A673 (cell line): ENCODE data around the gene MAP2K6. TPM values are rescaled to one million over a fixed set of nuclear protein-coding genes. Genes with fewer than 3 reads are reported as not detected.

Source experiments
- BruUV-seq: library from RNA; stranded (reverse); fragments of 400-500 nt; replicated peaks from 2 replicates; lab custom pipeline; 2021; lab: Mats Ljungman, UMichigan
- CTCF ChIA-PET: fragments of 300-600 bp; sonication (Branson Sonifier 250); formaldehyde crosslinking; loops from one replicate; lab custom pipeline; 2022; ENCODE audit warnings: antibody characterized with exemption; lab: Charles Lee
- POLR2A ChIA-PET: fragments of 300-600 bp; sonication (Branson Sonifier 250); formaldehyde crosslinking; loops from one replicate; lab custom pipeline; 2022; ENCODE audit warnings: antibody characterized with exemption; ENCODE audit not compliant: low non-redundant PET; lab: Charles Lee
- DNase-seq: peaks from one replicate; pipeline ENCODE4 v3.0.0-alpha.2; 2015; ENCODE audit warnings: low spot score
- H3K27ac ChIP-seq: fragments of 200-600 bp; sonication (generic); 2 replicates; pipeline ENCODE4 v1.5.1; 2016; ENCODE audit warnings: mixed run types, low read depth, mild to moderate bottlenecking, mixed read lengths, antibody characterized with exemption, low read length; ENCODE audit not compliant: poor library complexity, severe bottlenecking
- H3K27me3 ChIP-seq: fragments of 200-600 bp; sonication (generic); replicated peaks from 2 replicates; pipeline ENCODE4 v1.6.1; 2017; ENCODE audit warnings: mixed run types, low read depth, mild to moderate bottlenecking, mixed read lengths, antibody characterized with exemption, low read length; ENCODE audit not compliant: insufficient read depth, poor library complexity
- H3K36me3 ChIP-seq: fragments of 200-600 bp; sonication (generic); 2 replicates; pipeline ENCODE4 v1.6.1; 2016; ENCODE audit warnings: mixed run types, mild to moderate bottlenecking, mixed read lengths, antibody characterized with exemption, low read length; ENCODE audit not compliant: insufficient read depth, poor library complexity, severe bottlenecking
- H3K4me1 ChIP-seq: fragments of 200-600 bp; sonication (generic); 2 replicates; pipeline ENCODE4 v1.6.1; 2017; ENCODE audit warnings: mixed run types, mild to moderate bottlenecking, mixed read lengths, antibody characterized with exemption, low read length; ENCODE audit not compliant: insufficient read depth, poor library complexity, severe bottlenecking
- H3K4me3 ChIP-seq: fragments of 200-600 bp; sonication (generic); 2 replicates; pipeline ENCODE4 v1.5.1; 2016; ENCODE audit warnings: low read depth, mixed run types, mild to moderate bottlenecking, mixed read lengths, low read length; ENCODE audit not compliant: poor library complexity, severe bottlenecking
- H3K9me3 ChIP-seq: fragments of 200-600 bp; sonication (generic); 2 replicates; pipeline ENCODE4 v1.6.1; 2016; ENCODE audit warnings: mixed run types, low read depth, mild to moderate bottlenecking, mixed read lengths, antibody characterized with exemption, low read length; ENCODE audit not compliant: poor library complexity, severe bottlenecking
- EZH2 ChIP-seq: fragments of 200-600 bp; sonication (generic); IDR thresholded peaks from 2 replicates; pipeline ENCODE4 v1.6.1; 2017; ENCODE audit warnings: borderline replicate concordance, low read depth, mild to moderate bottlenecking, mixed read lengths, antibody characterized with exemption, low read length; ENCODE audit not compliant: poor library complexity, severe bottlenecking
- intact Hi-C: fragments of 100-400 bp; cut with micrococcal nuclease; formaldehyde crosslinking; loops from one replicate; pipeline ENCODE4 v1.10.0; 2022; ENCODE audit not compliant: unreplicated experiment
- total RNA-seq: library from RNA; stranded (reverse); gene quantifications from 2 replicates; pipeline ENCODE4 v1.2.3, GENCODE V29; 2021
- TF ChIP-seq, protein P1 (sequence below): fragments of 300-800, 200-600 bp; sonication (generic); conservative IDR thresholded peaks from 2 replicates; pipeline ENCODE4 v1.5.1; 2017; ENCODE audit warnings: low read depth, mild to moderate bottlenecking, antibody characterized with exemption, low read length, moderate library complexity, mixed read lengths

Gene MAP2K6
- total RNA-seq, 1 experiment from 2014 or later = 14.1 TPM

- intact Hi-C loops = no loop called here
- no peaks in the 10 kb centered on the region for H3K36me3 ChIP-seq
- BruUV-seq = no TSS peak
These were observed 71.6 kb downstream of the MAP2K6 start for GRCh38 chr17:69485901-69486643.

GRCh38 chr17:69486779-69487637 lies 72.5 kb downstream of the MAP2K6 start:
- ChIA-PET POLR2A (interaction anchor here (0.7 kb wide), 1 partner anchor 1268 kb away, joined by 3 read pairs; no protein-coding TSS in a partner anchor), CTCF (no interaction called here)
- Histone ChIP-seq H3K36me3 (no peaks in the 10 kb centered on the region), H3K4me3 (no peak overlapping the region), H3K9me3 (no peaks in the 10 kb centered on the region), H3K4me1 (no peaks in the 10 kb centered on the region), H3K27me3 (no peaks in the 10 kb centered on the region), H3K27ac (no peak overlapping the region)
- TF ChIP-seq, protein P1, sequence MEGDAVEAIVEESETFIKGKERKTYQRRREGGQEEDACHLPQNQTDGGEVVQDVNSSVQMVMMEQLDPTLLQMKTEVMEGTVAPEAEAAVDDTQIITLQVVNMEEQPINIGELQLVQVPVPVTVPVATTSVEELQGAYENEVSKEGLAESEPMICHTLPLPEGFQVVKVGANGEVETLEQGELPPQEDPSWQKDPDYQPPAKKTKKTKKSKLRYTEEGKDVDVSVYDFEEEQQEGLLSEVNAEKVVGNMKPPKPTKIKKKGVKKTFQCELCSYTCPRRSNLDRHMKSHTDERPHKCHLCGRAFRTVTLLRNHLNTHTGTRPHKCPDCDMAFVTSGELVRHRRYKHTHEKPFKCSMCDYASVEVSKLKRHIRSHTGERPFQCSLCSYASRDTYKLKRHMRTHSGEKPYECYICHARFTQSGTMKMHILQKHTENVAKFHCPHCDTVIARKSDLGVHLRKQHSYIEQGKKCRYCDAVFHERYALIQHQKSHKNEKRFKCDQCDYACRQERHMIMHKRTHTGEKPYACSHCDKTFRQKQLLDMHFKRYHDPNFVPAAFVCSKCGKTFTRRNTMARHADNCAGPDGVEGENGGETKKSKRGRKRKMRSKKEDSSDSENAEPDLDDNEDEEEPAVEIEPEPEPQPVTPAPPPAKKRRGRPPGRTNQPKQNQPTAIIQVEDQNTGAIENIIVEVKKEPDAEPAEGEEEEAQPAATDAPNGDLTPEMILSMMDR = no peak
- TF ChIP-seq EZH2 = no peak
- BruUV-seq = no TSS peak
- intact Hi-C loops = no loop called here
- no peak for DNase-seq

More at GRCh38 chr17:69485901-69486643, 71.6 kb downstream of the MAP2K6 start:
- Histone ChIP-seq H3K4me3 (no peak overlapping the region), H3K27me3 (no peaks in the 10 kb centered on the region), H3K4me1 (no peaks in the 10 kb centered on the region), H3K27ac (no peak overlapping the region), H3K9me3 (no peaks in the 10 kb centered on the region)
- POLR2A ChIA-PET = no interaction called here
- TF ChIP-seq EZH2 = no peak
- TF ChIP-seq, protein P1 = no peak
- DNase-seq = no peak
- CTCF ChIA-PET = no interaction called here

DNA sequence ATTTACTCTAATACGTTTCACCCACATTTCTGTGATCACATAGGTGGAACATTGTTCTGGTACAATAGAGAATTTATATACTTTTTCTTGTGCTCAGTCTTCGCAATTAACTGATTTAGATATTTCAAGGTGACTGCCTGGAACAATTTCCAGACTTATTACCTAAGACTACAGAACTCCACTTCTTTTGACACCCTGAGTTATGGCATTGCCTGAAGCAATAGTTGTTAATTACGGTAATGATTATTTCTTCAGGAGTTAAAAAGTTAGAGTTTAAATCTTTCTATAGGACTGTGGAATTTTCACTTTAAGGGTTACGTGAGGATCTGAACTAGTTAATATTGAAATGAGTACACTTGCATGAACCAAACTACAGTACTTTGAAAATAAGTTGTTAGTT lies 74.8 kb downstream of the MAP2K6 start:
- intact Hi-C loops = no loop called here
- DNase-seq = no peak
- H3K4me3 ChIP-seq = no peak overlapping the region
- no peaks in the 10 kb centered on the region for H3K36me3 ChIP-seq
- H3K27me3 ChIP-seq = no peaks in the 10 kb centered on the region
- CTCF ChIA-PET = no interaction called here
- no TSS peak for BruUV-seq
- POLR2A ChIA-PET = no interaction called here
- H3K27ac ChIP-seq = no peak overlapping the region
- no peaks in the 10 kb centered on the region for H3K4me1 ChIP-seq
- no peaks in the 10 kb centered on the region for H3K9me3 ChIP-seq
- TF ChIP-seq, protein P1 = no peak
- no peak for TF ChIP-seq EZH2
